ENCODE measurements around the gene LEP.

- no peak for TF ChIP-seq CTCF (IDR thresholded peaks at IDR 0.05)
- TF ChIP-seq TCF7 (CRISPR knock-in tag; IDR thresholded peaks at IDR 0.05; ENCODE audit: low read depth), result no peak
- TF ChIP-seq NR2C2 (CRISPR knock-in tag; IDR thresholded peaks at IDR 0.05), result no peak
- no peak for TF ChIP-seq MYBL2 (CRISPR knock-in tag; IDR thresholded peaks at IDR 0.05)
- TF ChIP-seq USF2 (CRISPR knock-in tag; IDR thresholded peaks at IDR 0.05), result no peak
- TF ChIP-seq CDX4 (CRISPR knock-in tag; IDR thresholded peaks at IDR 0.05; ENCODE audit: borderline replicate concordance), result no peak
Measured at GRCh38 chr7:128201690-128202085, 39.4 kb upstream of the LEP start.

Data from WTC11 (cell line).